ENCODE results near the gene HOXD13. TPM values are rescaled to one million over a fixed set of nuclear protein-coding genes. Genes with fewer than 3 reads are reported as not detected.
A peak's percentile ranks its signal among the peaks of the same experiment; 100 is the strongest.

HOXD13 gene
- total and polyA plus RNA-seq, 2 of the 8 experiments (the other 6 are each of a cell fraction or from before 2014, with no cell fraction given) = not detected

DNA sequence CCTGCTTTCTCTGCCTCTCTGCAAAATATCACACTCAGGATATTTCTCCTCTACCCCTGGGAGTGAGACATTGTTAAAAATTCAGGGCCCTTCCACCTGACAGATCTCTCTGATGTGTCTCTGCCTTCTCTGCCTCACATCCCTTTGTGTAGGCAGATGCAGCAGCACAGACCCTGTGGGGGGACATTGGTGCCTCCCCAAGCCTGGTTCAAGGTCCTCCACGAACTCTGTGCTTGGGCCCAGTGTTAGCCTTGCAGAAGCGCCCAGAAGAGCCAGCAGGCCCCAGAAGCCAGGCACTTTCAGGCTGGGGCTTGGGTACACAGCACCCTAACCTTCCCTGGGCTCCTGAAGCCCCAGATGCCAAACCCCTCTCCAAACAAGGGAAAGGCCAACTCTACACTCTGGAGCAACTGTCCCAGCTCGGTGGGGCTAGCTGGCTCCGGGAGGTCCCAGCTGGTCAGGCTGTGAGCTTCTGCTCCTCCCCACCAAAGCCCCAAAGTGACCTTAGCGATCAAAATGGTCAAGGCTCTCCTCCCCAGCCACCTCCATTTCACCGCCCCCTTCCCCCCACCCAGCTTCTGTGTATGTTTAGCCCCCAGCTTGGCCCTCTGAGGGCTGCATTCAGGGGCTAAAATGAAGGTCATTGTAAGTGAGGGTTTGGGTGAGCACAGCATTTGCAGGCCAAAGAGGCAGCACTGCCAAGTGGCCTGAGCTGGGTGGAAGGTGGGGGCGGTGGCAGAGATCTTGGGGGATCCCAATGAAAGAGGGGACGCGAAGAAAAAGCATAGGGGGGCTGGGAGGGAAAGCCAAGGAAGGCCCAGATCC, 32.6 kb downstream of the HOXD13 start:
- H3K9ac ChIP-seq (replicated peaks in 1 of 4; ENCODE audit: extremely low read depth in 1 of 4, low read depth in 3 of 4, low read length in 3 of 4) = no peak overlapping the region
- H3K79me2 ChIP-seq (ENCODE audit: control insufficient read depth in 1 of 2, insufficient read depth in 2 of 2, low read length in 2 of 2) = no peaks in the 10 kb centered on the region
- 24% methylated on average over 9 of the region's 9 CpGs; no CpG with 5 or more reads in 1 of the 2 experiments for WGBS, 2 experiments (ENCODE audit: extremely low coverage in 1 of 2, insufficient coverage in 1 of 2, insufficient read length in 1 of 2, insufficient replicate concordance in 2 of 2, low coverage in 1 of 2, low lambda C conversion rate in 2 of 2, missing lambda C conversion rate in 1 of 2)
- peaks cover 96 to 100% (median 99%) of the 10 kb centered on the region in 4 experiments for H3K27me3 ChIP-seq (replicated peaks in 1 of 4; ENCODE audit: control insufficient read depth in 3 of 4, extremely low read depth in 1 of 4, insufficient read depth in 3 of 4, low read length in 3 of 4)
- H3K4me1 ChIP-seq (replicated peaks in 1 of 4; ENCODE audit: control insufficient read depth in 3 of 4, insufficient read depth in 4 of 4, low read length in 3 of 4) = peaks cover 0 to 18% (median 9%) of the 10 kb centered on the region in 4 experiments; a peak in 6 of 7 replicates
- no peak overlapping the region for H2BK15ac ChIP-seq (ENCODE audit: low read length)
- no peak overlapping the region for H2AFZ ChIP-seq (ENCODE audit: low read length)
- POLR2A ChIA-PET (ENCODE audit: partially characterized antibody) = interaction anchor here (0.8 kb wide), 1 partner anchor 15 kb away, joined by 3 read pairs; no protein-coding TSS in a partner anchor
- H3K23me2 ChIP-seq (ENCODE audit: low read depth, low read length) = peaks cover 2% of the 10 kb centered on the region; the same call in 1 of the 2 replicates
- peaks cover 0 to 25% (median 0%) of the 10 kb centered on the region in 4 experiments; a peak in 1 of 8 replicates for H3K36me3 ChIP-seq (ENCODE audit: control insufficient read depth in 2 of 4, insufficient read depth in 4 of 4, low read length in 3 of 4)
- H3K56ac ChIP-seq (replicated peaks; ENCODE audit: insufficient read length, low read depth, low read length) = no peak overlapping the region
- H2BK5ac ChIP-seq (ENCODE audit: low read depth, low read length) = no peak overlapping the region
- no peak overlapping the region for H3K18ac ChIP-seq (ENCODE audit: extremely low read depth, low read length)
- CTCF ChIA-PET (ENCODE audit: partially characterized antibody) = interaction anchor here (0.8 to 6.2 kb wide), 12 partner anchors 9 to 1023 kb away, joined by 3 to 72 read pairs (median 12); partner anchors contain the start of gene HOXD10
- no peak overlapping the region for H3K23ac ChIP-seq (ENCODE audit: insufficient read length)
- no peak overlapping the region for H3K14ac ChIP-seq (ENCODE audit: insufficient read length)
- no peaks in the 10 kb centered on the region for H3K79me1 ChIP-seq (ENCODE audit: low read depth, low read length)
- TF ChIP-seq RNF2 (IDR thresholded peaks at IDR 0.05; ENCODE audit: borderline replicate concordance, low read depth, low read length, missing control alignments, poor library complexity, severe bottlenecking) (peak; percentile 58), RAD21 (IDR thresholded peaks at IDR 0.05 in 1 of 2, conservative IDR thresholded peaks at IDR 0.05 in 1 of 2; ENCODE audit: low read depth in 2 of 2, low read length in 2 of 2) (no peak)
- H4K91ac ChIP-seq (replicated peaks; ENCODE audit: insufficient read length, low read length) = no peak overlapping the region
- no peak overlapping the region for H2BK120ac ChIP-seq (replicated peaks; ENCODE audit: low read depth, low read length)
- peak in 1 of 2 experiments; percentile 44 for DNase-seq (ENCODE audit: low read depth in 1 of 2, low spot score in 2 of 2)
- H3K4me3 ChIP-seq (ENCODE audit: extremely low read depth in 1 of 4, insufficient read depth in 2 of 4, low read depth in 3 of 4, low read length in 4 of 4) = no peak overlapping the region
- no peak overlapping the region for H3K4ac ChIP-seq (replicated peaks; ENCODE audit: insufficient read length, low read depth, low read length)
- no peak overlapping the region for H2AK5ac ChIP-seq (ENCODE audit: low read depth, low read length)
- no peak overlapping the region for H3K27ac ChIP-seq (ENCODE audit: low read depth, low read length)
- no peak for FAIRE-seq
- H3K4me2 ChIP-seq (ENCODE audit: insufficient read depth in 1 of 2, low read depth in 2 of 2, low read length in 2 of 2) = no peak overlapping the region
- no peak overlapping the region for H2BK20ac ChIP-seq (ENCODE audit: low read length)
- no peaks in the 10 kb centered on the region; a peak in 1 of 4 replicates for H3K9me3 ChIP-seq (ENCODE audit: insufficient read depth in 2 of 2, low read depth in 1 of 2, low read length in 1 of 2)
- H4K5ac ChIP-seq (ENCODE audit: insufficient read length, low read depth, low read length) = no peak overlapping the region
- peaks cover 23 to 34% of the 10 kb centered on the region in 2 experiments for H4K20me1 ChIP-seq (replicated peaks in 1 of 2; ENCODE audit: control insufficient read depth in 1 of 2, insufficient read depth in 2 of 2, low read length in 2 of 2)
- no peak overlapping the region for H4K8ac ChIP-seq (ENCODE audit: extremely low read depth, insufficient read depth, low read length)
- 0 out of 2 replicates have a peak overlapping the region, but pooled peaks have one; percentile 27 for H2BK12ac ChIP-seq (ENCODE audit: low read depth, low read length)

Measured in H1 (cell line).